ENCODE results near the gene IDH2.
"Not testable (repeated sequence)": the region's sequence is repeated elsewhere in the genome, so short reads cannot be mapped to it uniquely, and the experiment has no call there.

DNA sequence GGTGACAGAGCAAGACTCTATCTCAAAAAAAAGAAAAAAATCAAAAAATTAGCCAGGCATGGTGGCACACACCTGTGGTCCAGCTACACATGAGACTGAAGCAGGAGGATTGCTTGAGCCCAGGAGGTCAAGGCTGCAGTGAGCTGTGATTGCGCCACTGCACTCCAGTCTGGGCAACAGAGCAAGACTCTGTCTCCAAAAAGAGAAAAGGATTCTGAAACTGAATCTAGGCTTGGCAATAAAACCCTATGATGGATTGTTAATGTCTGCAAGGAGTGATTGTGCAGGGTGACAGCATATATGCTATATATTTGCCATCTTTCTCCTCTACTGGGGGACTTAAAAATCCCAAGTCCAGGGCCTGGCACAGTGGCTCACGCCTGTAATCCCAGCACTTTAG lies 31.6 kb downstream of the IDH2 start:
- not testable (repeated sequence) for TF ChIP-seq CTCF, EZH2, EZH2phosphoT487 (IDR thresholded peaks at IDR 0.05)

Data from neural progenitor cell (in vitro differentiated cells).